ENCODE data around the gene PNPO. TPM values are rescaled to one million over a fixed set of nuclear protein-coding genes. Genes with fewer than 3 reads are reported as not detected.

Gene PNPO
- polyA plus RNA-seq, 1 of the 3 experiments (the other 2 are of a cell fraction), result 26.1 TPM

DNA sequence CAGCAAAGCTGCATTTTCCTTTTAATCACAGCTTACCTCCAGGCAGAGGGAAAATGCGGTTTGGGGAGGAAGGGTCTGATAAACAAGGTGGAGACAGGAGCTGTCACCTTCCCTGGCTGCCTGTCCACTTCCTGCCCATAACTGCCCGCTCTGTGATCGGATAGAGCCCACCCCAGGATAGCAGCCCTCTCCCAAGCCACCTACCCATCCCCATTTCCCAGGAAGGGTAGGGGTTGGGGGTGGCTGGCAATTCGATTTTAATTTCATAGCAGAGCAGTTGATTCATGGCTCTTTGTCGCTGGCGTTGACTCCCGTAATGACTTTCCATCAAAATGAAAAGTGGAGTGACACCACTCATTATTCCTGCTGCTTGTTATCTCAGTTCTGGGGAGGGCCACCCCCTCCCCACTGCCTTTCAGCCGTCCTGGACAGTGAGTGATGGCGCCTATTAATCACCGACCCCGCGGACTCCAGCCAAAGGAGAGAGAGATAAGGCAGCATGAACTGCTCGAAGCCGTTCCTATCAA lies 40.8 kb downstream of the PNPO start (continued):
- TF ChIP-seq, protein P1, sequence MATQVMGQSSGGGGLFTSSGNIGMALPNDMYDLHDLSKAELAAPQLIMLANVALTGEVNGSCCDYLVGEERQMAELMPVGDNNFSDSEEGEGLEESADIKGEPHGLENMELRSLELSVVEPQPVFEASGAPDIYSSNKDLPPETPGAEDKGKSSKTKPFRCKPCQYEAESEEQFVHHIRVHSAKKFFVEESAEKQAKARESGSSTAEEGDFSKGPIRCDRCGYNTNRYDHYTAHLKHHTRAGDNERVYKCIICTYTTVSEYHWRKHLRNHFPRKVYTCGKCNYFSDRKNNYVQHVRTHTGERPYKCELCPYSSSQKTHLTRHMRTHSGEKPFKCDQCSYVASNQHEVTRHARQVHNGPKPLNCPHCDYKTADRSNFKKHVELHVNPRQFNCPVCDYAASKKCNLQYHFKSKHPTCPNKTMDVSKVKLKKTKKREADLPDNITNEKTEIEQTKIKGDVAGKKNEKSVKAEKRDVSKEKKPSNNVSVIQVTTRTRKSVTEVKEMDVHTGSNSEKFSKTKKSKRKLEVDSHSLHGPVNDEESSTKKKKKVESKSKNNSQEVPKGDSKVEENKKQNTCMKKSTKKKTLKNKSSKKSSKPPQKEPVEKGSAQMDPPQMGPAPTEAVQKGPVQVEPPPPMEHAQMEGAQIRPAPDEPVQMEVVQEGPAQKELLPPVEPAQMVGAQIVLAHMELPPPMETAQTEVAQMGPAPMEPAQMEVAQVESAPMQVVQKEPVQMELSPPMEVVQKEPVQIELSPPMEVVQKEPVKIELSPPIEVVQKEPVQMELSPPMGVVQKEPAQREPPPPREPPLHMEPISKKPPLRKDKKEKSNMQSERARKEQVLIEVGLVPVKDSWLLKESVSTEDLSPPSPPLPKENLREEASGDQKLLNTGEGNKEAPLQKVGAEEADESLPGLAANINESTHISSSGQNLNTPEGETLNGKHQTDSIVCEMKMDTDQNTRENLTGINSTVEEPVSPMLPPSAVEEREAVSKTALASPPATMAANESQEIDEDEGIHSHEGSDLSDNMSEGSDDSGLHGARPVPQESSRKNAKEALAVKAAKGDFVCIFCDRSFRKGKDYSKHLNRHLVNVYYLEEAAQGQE (IDR thresholded peaks at IDR 0.05; ENCODE audit: low read depth, low read length), result no peak
- TF ChIP-seq JUND (IDR thresholded peaks at IDR 0.05) (0 out of 2 replicates have a peak, but pooled peaks have one; percentile 3), EP300 (IDR thresholded peaks at IDR 0.05; ENCODE audit: borderline replicate concordance in 1 of 2, low read depth in 1 of 2, low read length in 1 of 2) (peak; percentile 25 to 90; a peak in 3 of 4 replicates), SIN3A (IDR thresholded peaks at IDR 0.05; ENCODE audit: borderline replicate concordance, low read depth, low read length) (no peak), FOSL2 (IDR thresholded peaks at IDR 0.05; ENCODE audit: borderline replicate concordance, low read depth) (no peak)
- TF ChIP-seq, protein P2, sequence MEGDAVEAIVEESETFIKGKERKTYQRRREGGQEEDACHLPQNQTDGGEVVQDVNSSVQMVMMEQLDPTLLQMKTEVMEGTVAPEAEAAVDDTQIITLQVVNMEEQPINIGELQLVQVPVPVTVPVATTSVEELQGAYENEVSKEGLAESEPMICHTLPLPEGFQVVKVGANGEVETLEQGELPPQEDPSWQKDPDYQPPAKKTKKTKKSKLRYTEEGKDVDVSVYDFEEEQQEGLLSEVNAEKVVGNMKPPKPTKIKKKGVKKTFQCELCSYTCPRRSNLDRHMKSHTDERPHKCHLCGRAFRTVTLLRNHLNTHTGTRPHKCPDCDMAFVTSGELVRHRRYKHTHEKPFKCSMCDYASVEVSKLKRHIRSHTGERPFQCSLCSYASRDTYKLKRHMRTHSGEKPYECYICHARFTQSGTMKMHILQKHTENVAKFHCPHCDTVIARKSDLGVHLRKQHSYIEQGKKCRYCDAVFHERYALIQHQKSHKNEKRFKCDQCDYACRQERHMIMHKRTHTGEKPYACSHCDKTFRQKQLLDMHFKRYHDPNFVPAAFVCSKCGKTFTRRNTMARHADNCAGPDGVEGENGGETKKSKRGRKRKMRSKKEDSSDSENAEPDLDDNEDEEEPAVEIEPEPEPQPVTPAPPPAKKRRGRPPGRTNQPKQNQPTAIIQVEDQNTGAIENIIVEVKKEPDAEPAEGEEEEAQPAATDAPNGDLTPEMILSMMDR (IDR thresholded peaks at IDR 0.05), result no peak

DNA sequence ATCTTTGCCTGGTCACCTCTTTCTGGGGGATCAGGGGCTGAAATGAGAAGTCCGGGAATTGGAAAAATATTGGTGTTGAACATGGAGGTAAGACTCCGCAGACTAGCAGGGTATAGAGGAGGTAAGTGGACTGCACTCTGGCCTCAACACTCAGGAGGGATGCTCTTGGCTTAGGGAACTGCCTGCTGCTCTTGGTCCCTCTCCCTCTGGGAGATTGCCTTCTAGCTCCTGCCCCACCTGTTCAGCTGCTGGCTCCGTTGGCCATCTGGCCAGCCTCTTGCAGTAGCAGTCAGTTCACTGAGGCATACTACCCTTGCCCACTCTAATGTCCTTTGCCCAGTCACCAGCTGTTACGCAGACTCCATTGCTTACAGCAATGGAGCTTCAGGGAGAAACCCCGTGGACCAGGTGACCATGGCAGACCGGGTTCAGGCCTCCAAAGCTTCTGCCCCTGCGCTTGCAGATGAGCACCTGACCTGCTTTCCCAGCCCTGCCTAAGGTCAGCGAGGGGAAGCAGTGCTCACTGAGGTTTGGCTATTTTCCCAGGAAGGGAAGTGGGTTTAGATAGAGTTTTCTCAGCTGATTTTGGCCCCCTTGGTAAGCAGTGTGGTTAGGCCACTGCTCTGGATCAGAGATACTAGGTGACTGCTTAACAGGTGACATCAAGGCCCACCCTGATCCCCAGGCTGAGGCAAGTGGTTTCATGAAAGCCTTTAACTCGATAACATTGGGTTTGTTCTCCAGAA lies 41.4 kb downstream of the PNPO start:
- ChIA-PET POLR2A (interaction anchor here (0.7 to 7.4 kb wide), 12 partner anchors 9 to 42 kb away, joined by 3 to 189 read pairs (median 6); partner anchors contain the start of genes CDK5RAP3 and PNPO), CTCF (interaction anchor here (0.8 to 41.8 kb wide), 8 partner anchors 11 to 97 kb away, joined by 3 to 1752 read pairs (median 15); partner anchors contain the start of gene CDK5RAP3)
- H3K9me3 ChIP-seq, result no peaks in the 10 kb centered on the region
- no peak overlapping the region for H3K9ac ChIP-seq
- peak overlapping the region in 1 of 2 experiments; percentile 98; a peak in 2 of 4 replicates for H3K27ac ChIP-seq (ENCODE audit: low read depth in 2 of 2, low read length in 1 of 2)
- peaks cover 39 to 54% of the 10 kb centered on the region in 2 experiments for H3K36me3 ChIP-seq (replicated peaks in 1 of 2; ENCODE audit: control insufficient read depth in 1 of 2, insufficient read depth in 2 of 2, low read length in 1 of 2)
- no peak overlapping the region for H3K4me3 ChIP-seq (ENCODE audit: low read depth in 2 of 2, low read length in 1 of 2)
- WGBS (ENCODE audit: low lambda C conversion rate), result 82% methylated on average over 6 of the region's 9 CpGs
- H3K9me2 ChIP-seq, result no peaks in the 10 kb centered on the region
- H3K27me3 ChIP-seq (ENCODE audit: insufficient read depth), result no peaks in the 10 kb centered on the region
- H3K79me2 ChIP-seq (ENCODE audit: insufficient read depth), result no peaks in the 10 kb centered on the region
- H3K4me2 ChIP-seq, result no peak overlapping the region
- H2AFZ ChIP-seq (ENCODE audit: low read depth), result no peak overlapping the region
- H3F3A ChIP-seq (replicated peaks; ENCODE audit: insufficient read depth), result no peaks in the 10 kb centered on the region
- TF ChIP-seq GATA2 (CRISPR knock-in tag; IDR thresholded peaks at IDR 0.05) (peak; percentile 1; the same call in 1 of the 2 replicates), CHD2 (IDR thresholded peaks at IDR 0.05; ENCODE audit: low read length, partially characterized antibody) (no peak)
- H4K20me1 ChIP-seq (ENCODE audit: insufficient read depth), result no peaks in the 10 kb centered on the region
- DNase-seq, result peak; percentile 72
- peaks cover 12 to 73% of the 10 kb centered on the region in 2 experiments for H3K4me1 ChIP-seq (ENCODE audit: control insufficient read depth in 1 of 2, insufficient read depth in 2 of 2, low read depth in 1 of 2, low read length in 1 of 2)
